RWPE2 (cell line): ENCODE results near the gene UVRAG.

Experiments
- ATAC-seq: fragments of 200-7000 bp; cut with Tn5 transposase; 3 replicates; pipeline ENCODE4 v1.9.1; 2021; ENCODE audit warnings: low read depth
- DNase-seq: peaks from one replicate; pipeline ENCODE4 v3.0.0-alpha.2; 2020; ENCODE audit warnings: low spot score
- H3K27ac ChIP-seq: fragments of 450-650 bp; 2 replicates; pipeline ENCODE4 v1.5.1; 2017; ENCODE audit warnings: mild to moderate bottlenecking; ENCODE audit not compliant: poor library complexity, severe bottlenecking
- H3K27me3 ChIP-seq: fragments of 250-450 bp; sonication (Bioruptor Pico); 2 replicates; pipeline ENCODE4 v1.5.1; 2021; ENCODE audit warnings: mild to moderate bottlenecking, moderate library complexity; ENCODE audit not compliant: insufficient read depth, poor library complexity, severe bottlenecking
- H3K36me3 ChIP-seq: fragments of 250-450 bp; sonication (Bioruptor Pico); 2 replicates; pipeline ENCODE4 v1.5.1; 2020; ENCODE audit warnings: low read depth, mild to moderate bottlenecking, moderate library complexity
- H3K4me1 ChIP-seq: fragments of 250-450 bp; sonication (Bioruptor Pico); 2 replicates; pipeline ENCODE4 v1.5.1; 2021; ENCODE audit warnings: mild to moderate bottlenecking, moderate library complexity; ENCODE audit not compliant: insufficient read depth, poor library complexity, severe bottlenecking
- H3K4me3 ChIP-seq: fragments of 250-450 bp; sonication (Bioruptor Pico); 2 replicates; pipeline ENCODE4 v1.5.1; 2021; ENCODE audit warnings: mild to moderate bottlenecking, moderate library complexity; ENCODE audit not compliant: severe bottlenecking
- H3K9me3 ChIP-seq: fragments of 250-450 bp; sonication (Bioruptor Pico); 2 replicates; pipeline ENCODE4 v1.5.1; 2021; ENCODE audit warnings: mild to moderate bottlenecking, moderate library complexity; ENCODE audit not compliant: severe bottlenecking
- CTCF ChIP-seq: fragments of 450-650 bp; IDR thresholded peaks from one replicate; pipeline ENCODE4 v1.5.1; 2017; ENCODE audit warnings: mild to moderate bottlenecking, moderate library complexity; ENCODE audit not compliant: poor library complexity, severe bottlenecking

The UVRAG gene

DNA sequence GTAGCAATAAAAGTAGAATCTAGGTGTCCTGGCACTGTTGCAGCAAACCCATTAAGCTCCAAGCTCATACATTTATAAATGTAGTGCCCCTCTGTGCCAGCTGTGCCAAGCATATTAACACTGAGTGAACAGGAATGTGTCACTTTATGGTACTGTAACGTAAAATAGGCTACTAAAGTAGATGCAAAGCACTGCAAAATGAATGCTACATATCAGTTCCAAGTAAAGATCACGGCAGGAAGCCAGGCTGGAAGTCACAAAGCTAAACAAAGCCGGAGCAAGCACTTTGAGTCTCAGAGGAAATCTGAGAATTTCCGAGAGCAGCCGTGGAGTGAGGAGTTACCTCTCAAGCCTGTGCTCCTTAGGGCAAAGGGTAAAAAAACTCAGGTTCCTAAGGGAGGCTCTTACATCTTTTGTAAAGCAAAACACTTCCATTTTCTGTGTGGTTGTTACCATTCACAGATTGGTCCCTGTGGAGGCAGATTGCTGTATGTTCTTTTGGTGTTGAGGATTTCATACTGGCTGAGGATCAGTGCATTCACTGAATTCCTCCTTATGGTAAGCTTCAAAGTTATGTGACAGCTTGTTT lies 305.6 kb downstream of the UVRAG start:
- DNase-seq (no peak), ATAC-seq (no peak)
- H3K9me3 ChIP-seq, result no peaks in the 10 kb centered on the region
- no peaks in the 10 kb centered on the region for H3K4me1 ChIP-seq
- H3K4me3 ChIP-seq, result no peak overlapping the region
- no peaks in the 10 kb centered on the region for H3K36me3 ChIP-seq
- no peak for TF ChIP-seq CTCF
- no peak overlapping the region for H3K27ac ChIP-seq
- no peaks in the 10 kb centered on the region for H3K27me3 ChIP-seq

DNA sequence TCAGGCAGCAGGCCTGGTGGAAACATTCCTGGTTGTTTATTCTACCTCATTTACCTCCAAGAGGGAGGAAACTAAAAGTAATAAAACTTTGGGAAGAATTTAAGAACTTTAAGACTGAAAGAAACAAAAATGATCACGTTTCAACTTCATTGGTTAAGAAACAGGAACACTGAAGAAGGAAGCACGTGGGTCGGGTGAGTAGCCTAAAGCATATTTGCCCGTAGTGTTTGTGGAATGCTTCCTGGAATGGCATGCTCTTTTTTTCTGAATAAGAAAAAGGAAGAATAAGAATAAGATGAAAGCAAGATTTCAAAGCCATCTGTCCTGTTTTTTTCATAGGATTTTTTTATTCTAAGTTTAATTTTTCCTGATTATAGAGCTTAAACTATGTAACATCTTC lies 308.2 kb downstream of the UVRAG start:
- no peak for ATAC-seq
- H3K4me1 ChIP-seq, result no peaks in the 10 kb centered on the region
- DNase-seq, result no peak

DNA sequence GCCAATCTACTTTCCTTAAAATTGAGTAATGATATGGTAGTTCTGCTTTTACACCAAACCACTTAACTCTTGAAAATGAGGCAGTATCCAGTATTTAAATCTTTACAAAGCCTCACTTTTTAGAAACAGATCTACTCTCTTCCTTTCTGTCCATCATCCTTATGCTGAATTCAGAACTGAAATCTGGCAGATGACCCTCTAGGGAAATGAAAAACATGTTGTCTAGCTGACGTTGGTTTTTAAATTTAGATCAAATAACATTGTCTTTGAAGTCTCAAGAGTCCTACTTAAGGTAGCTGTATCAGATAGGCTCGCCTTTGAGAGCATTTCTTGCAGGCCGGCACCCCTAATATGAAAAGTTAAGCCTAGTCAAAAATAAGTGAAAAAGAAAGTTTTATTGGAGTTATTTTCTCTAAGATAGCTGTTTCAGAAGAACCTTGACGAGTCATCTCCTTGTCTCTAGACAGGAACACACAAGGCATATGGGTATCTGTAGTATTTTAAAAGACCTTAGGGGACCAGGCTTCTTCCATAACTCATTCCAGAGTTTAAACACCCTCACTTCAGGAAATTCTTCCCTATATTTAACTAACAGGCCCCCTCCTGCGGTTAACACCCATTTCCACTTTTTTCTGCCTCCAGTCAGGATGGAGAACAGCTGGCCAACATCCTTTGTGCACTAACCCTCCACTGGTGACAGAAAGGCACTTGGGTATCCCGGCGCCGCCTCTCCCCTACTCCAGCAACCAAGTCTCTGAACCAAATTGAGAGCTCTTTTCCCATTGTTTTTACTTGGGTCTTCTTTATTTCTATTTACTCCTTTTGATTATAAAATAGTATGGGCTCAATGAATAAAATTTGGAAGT lies 310.1 kb downstream of the UVRAG start:
- no peak for DNase-seq
- Histone ChIP-seq H3K27ac (no peak overlapping the region), H3K27me3 (no peaks in the 10 kb centered on the region), H3K4me1 (no peaks in the 10 kb centered on the region), H3K36me3 (no peaks in the 10 kb centered on the region), H3K9me3 (no peaks in the 10 kb centered on the region), H3K4me3 (no peak overlapping the region)
- no peak for ATAC-seq
- TF ChIP-seq CTCF, result no peak

More for the DNA sequence above, 308.2 kb downstream of the UVRAG start:
- Histone ChIP-seq H3K9me3 (no peaks in the 10 kb centered on the region), H3K27me3 (no peaks in the 10 kb centered on the region), H3K4me3 (no peak overlapping the region), H3K36me3 (no peaks in the 10 kb centered on the region), H3K27ac (no peak overlapping the region)
- no peak for TF ChIP-seq CTCF

GRCh38 chr11:76129729-76130128 lies 314.7 kb downstream of the UVRAG start:
- H3K9me3 ChIP-seq, result no peaks in the 10 kb centered on the region
- ATAC-seq (no peak), DNase-seq (no peak)
- no peak overlapping the region for H3K4me3 ChIP-seq
- no peaks in the 10 kb centered on the region for H3K4me1 ChIP-seq
- H3K27ac ChIP-seq, result no peak overlapping the region
- H3K27me3 ChIP-seq, result no peaks in the 10 kb centered on the region
- no peak for TF ChIP-seq CTCF
- H3K36me3 ChIP-seq, result no peaks in the 10 kb centered on the region

GRCh38 chr11:76131142-76131541 lies 316.1 kb downstream of the UVRAG start:
- no peaks in the 10 kb centered on the region for H3K27me3 ChIP-seq
- H3K4me3 ChIP-seq, result no peak overlapping the region
- ATAC-seq (no peak), DNase-seq (no peak)
- H3K4me1 ChIP-seq, result no peaks in the 10 kb centered on the region
- no peaks in the 10 kb centered on the region for H3K9me3 ChIP-seq
- H3K36me3 ChIP-seq, result no peaks in the 10 kb centered on the region
- no peak overlapping the region for H3K27ac ChIP-seq
- no peak for TF ChIP-seq CTCF
